Stomach (tissue), 4 donors: Measurements from ENCODE around the gene SH3RF3.

Experiments used
- EP300 ChIP-seq: sonication (generic); formaldehyde crosslinking; IDR thresholded peaks from one replicate; pipeline ENCODE4 v1.6.1; 2017; ENCODE audit warnings: antibody characterized with exemption
- POLR2A ChIP-seq, 4 donors: fragments of 450-650 bp; IDR thresholded peaks; one replicate each; pipeline ENCODE4 v1.6.1; 2016; ENCODE audit warnings: antibody characterized with exemption in 4 of 4, control low read depth in 2 of 4, mild to moderate bottlenecking in 1 of 4, moderate library complexity in 1 of 4
- POLR2AphosphoS5 ChIP-seq, 3 donors: sonication (generic); formaldehyde crosslinking; IDR thresholded peaks; one replicate each; pipeline ENCODE4 v1.6.1; 2016; ENCODE audit warnings: antibody characterized with exemption in 3 of 3
- TF ChIP-seq, protein P1 (sequence below), 7 experiments: fragments of 450-650 bp in 4 of 7; fragments of 200-600 bp in 3 of 7; sonication (generic) in 3 of 7; IDR thresholded peaks; one replicate each; pipeline ENCODE4 v1.5.1; 2016 to 2019; ENCODE audit warnings: antibody characterized with exemption in 7 of 7, control low read depth in 2 of 7, mild to moderate bottlenecking in 1 of 7

DNA sequence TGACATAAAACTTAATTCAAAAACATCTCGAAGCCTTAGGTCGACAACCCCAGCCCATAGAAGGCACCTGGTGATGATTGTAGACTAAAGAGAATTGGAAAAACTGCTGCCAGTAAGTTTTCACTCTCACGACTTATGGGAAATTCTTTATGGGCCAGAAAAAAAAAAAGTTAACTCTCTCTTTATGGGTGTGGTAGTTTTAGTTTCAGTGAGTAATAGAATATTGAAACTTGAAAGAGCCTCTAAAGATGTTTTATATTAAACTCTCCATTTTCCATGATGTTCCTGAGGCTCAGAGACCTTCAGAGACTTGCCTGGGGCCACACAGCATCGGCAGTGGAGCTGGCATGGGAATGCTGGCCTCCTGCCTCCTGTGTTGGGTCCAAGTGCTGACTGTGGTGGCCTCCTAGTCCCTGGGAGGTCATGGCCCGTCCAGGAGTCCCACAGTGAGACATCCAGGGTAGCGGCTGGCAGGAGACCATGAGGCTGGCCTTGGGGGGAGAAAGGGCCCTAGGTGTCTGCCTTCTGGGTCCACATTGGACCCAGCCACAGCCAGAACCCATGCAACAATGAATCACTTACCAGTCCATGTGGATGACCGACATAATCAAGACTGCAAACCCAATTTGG lies 325.9 kb downstream of the SH3RF3 start:
- TF ChIP-seq, protein P1, sequence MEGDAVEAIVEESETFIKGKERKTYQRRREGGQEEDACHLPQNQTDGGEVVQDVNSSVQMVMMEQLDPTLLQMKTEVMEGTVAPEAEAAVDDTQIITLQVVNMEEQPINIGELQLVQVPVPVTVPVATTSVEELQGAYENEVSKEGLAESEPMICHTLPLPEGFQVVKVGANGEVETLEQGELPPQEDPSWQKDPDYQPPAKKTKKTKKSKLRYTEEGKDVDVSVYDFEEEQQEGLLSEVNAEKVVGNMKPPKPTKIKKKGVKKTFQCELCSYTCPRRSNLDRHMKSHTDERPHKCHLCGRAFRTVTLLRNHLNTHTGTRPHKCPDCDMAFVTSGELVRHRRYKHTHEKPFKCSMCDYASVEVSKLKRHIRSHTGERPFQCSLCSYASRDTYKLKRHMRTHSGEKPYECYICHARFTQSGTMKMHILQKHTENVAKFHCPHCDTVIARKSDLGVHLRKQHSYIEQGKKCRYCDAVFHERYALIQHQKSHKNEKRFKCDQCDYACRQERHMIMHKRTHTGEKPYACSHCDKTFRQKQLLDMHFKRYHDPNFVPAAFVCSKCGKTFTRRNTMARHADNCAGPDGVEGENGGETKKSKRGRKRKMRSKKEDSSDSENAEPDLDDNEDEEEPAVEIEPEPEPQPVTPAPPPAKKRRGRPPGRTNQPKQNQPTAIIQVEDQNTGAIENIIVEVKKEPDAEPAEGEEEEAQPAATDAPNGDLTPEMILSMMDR (IDR thresholded peaks at IDR 0.05): no peak
- TF ChIP-seq POLR2A (IDR thresholded peaks at IDR 0.05) (no peak), POLR2AphosphoS5 (IDR thresholded peaks at IDR 0.05) (no peak), EP300 (no peak)
